ELR (cell line): Measurements from ENCODE around the gene NCKAP5L.

ENCODE experiments used
- DNase-seq: peaks from one replicate; pipeline ENCODE4 v3.0.0-alpha.2; 2015; ENCODE audit warnings: low read depth

The NCKAP5L gene

GRCh38 chr12:49823350-49823749, 4.9 kb downstream of the NCKAP5L start:
- DNase-seq: no peak

DNA sequence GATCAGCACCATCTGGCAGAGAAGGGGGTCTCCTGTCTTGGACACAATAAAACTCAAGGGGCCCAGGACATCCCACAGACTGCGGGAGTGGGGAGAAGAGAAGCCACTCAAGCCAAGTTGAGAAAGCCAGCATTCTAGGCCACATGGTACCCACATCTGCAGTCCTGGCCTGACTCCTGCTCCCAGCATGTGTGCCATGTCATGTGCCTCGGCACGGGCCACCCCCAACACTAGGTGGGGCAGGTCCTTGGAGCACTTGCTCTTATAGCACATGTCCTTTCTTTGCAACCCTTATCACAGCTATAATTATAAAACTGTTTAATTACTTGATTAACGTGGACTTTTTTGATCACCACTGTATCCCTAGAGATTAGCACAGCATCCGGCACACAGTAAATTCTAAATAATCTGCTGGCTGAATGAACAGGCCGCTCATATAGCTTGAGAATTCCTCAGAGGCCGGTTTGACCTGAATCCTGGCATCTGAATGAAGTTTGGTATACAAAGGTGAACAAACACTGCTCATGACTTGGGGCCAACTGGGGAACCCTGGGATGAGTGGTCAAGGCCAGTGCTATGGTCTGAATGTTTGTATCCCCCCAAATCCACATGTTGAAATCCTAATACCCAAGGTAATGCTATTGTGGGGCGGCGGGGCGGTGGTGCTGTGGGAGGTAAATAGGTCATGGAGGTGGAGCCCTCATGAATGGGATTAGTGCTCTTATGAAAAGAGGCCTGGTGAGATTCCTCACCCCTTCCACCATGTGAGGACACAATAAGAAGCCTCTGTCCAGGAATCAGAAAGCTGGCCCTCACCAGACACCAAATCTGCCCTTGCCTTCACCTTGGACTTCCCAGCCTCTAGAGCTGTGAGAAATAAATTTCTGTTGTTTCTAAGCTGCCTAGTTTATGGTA, 6.6 kb downstream of the NCKAP5L start:
- DNase-seq: no peak

DNA sequence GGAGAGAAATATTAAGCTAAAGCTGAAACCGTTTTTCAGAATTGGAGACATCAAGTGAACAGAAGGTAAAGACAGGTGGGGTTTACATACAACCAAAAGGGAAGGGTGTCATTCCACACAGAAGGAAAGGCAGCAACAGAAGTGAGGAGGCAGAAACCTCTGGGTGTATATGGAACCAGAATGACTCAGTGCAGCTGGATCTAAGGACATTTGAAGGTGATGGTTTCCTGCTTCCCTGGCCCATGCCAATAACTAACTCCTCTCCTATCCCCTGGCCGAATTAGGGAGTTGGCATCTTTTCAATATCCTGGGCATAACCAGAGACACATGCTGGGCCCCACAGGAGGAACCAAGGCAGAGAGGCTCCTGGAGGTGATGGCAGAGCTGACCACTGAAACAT, 8.4 kb downstream of the NCKAP5L start:
- peak; percentile 18 for DNase-seq

GRCh38 chr12:49818241-49818895, 9.8 kb downstream of the NCKAP5L start:
- DNase-seq: peak; percentile 30

- DNase-seq: no peak
Measured at GRCh38 chr12:49813131-49813530, 15.1 kb downstream of the NCKAP5L start.

DNA sequence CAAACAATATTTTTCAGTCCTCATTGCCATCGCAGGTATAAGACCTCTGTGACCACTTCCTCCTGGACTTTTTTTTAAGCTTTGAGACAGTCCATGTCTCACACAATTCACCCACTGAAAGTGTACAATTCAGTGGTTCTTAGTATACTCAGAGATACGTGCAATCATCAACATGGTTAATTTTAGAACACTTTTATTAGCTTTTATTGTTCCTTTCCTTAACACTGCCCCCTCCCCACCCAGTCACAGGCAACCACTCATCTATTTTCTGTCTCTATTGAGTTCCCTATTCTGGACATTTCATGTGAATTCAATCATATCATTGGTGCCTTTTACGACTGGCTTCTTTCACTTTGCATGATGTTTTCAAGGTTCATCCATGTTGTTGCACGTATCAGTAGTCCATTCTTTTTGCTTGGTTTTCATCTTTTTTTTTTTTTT, 16.2 kb downstream of the NCKAP5L start:
- no peak for DNase-seq

DNA sequence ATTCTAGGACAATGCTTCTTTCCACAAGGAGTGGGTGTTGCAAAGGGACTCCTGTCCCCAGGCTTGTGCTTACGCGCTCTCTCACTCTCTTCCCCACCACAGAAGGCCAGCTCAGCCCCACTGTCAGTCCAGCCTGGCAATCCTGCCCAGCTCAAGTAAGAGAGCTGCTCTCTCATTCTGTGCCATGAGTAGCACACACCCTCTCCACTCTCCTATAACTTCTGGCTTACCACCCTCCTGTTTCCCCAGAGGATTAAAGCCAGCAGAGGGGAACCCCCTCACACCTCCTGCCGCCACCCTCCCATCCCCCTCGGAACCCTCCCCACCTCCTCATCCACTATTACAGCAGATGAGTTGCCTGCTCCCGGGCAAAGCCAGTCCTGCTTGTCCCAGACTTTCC, 17.1 kb downstream of the NCKAP5L start:
- no peak for DNase-seq

DNA sequence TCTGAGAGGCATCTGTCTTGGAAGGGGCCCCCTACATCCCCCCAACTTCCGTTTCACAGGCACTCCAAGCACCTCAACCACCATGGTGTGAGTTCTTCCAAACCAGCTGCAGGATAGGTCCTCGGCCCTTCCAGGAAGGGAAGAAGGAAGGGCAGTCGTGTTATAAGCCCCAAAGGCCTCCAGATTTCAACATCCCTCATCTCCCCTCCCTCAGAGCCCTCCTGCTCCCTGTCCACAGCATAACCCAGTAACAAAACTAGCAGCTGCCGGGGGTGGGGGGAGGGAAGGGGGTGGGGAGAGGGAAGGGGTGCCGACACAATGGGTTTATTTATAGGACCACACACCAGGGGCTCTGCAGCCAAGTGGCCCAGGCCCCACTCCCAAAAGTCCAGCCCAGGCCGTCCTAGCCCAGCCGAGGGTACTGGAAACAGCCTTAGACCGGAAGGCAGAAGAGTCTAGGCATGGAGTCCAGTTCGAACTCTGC, 18.3 kb downstream of the NCKAP5L start:
- DNase-seq: no peak

GRCh38 chr12:49809381-49809905, 18.8 kb downstream of the NCKAP5L start:
- DNase-seq: no peak

DNA sequence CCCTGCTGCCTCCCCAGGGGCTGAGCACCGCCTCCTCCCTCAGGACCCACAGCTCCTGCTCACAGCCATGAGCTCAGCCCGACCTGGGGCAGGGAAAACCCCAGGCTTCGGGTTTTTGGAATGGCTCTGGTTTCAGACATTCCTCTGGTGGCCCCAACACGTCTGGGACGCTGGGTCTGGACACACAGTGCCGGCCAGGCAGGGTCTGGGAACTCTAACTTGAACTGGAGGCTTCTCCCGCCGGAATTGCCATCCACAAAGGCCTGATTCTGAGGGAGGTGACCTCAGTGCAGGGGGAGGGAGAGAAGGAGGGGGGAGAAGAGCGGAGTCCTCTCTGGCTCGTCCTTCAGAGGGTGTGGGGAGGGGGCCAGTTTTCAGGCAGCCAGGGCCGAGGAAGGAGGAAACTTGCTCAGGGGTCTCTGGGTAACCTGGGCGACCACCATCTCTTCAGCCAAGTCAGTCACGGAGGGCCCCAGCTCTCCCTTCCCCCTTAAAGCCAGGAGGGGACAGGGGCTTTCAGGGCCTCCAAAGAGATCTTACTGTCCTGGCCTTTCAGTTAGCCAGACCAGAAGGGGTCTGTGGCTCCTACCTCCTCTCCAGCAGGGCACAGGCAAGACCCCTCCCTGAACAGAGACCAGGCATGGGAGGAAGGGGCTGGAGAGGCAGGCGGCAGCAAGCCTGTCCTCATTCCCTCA, 19.4 kb downstream of the NCKAP5L start:
- no peak for DNase-seq

- no peak for DNase-seq
Measured at GRCh38 chr12:49807991-49808580, 20.1 kb downstream of the NCKAP5L start.

- no peak for DNase-seq
Measured at GRCh38 chr12:49806877-49807276, 21.3 kb downstream of the NCKAP5L start.

- DNase-seq: no peak
Measured at GRCh38 chr12:49806321-49806813, 21.8 kb downstream of the NCKAP5L start.

DNA sequence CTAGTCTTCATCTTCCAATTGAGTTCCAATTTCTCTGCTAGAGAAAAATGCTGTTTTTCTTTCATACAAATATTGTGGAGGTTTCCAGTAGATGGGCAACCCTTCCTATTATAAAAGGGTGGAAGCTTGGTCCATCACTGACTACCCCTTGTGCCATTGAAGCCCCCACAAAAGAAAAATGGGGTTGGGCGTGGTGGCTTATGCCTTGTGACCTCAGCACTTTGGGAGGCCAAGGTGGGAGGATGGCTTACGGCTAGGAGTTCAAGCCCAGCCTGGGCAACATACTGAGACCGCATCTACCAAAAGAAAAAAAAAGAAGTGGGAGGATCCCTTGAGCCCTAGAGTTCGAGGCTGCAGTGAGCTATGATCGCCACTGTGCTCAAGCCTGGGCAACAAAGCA, 22.8 kb downstream of the NCKAP5L start:
- DNase-seq: no peak

DNA sequence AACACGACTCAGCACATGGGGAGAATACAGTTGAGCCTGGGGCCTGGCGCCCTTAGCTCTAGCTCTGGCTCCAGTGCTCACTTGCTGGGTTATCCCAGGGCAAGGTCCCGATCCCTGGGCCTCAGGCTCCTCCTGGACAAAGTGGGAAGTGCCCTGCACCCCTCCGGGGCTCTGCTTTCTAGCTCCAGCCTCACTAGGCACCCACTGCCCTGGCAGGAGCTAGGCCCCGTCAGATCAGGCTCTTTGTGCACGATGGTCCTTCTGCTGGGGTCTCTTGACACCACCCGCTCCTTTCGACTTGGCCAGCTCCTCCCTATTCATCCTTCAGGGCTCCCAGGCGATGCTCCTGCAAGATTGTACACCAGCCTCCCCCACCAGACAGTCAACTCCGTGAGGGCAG, 23.4 kb downstream of the NCKAP5L start:
- DNase-seq: no peak

DNA sequence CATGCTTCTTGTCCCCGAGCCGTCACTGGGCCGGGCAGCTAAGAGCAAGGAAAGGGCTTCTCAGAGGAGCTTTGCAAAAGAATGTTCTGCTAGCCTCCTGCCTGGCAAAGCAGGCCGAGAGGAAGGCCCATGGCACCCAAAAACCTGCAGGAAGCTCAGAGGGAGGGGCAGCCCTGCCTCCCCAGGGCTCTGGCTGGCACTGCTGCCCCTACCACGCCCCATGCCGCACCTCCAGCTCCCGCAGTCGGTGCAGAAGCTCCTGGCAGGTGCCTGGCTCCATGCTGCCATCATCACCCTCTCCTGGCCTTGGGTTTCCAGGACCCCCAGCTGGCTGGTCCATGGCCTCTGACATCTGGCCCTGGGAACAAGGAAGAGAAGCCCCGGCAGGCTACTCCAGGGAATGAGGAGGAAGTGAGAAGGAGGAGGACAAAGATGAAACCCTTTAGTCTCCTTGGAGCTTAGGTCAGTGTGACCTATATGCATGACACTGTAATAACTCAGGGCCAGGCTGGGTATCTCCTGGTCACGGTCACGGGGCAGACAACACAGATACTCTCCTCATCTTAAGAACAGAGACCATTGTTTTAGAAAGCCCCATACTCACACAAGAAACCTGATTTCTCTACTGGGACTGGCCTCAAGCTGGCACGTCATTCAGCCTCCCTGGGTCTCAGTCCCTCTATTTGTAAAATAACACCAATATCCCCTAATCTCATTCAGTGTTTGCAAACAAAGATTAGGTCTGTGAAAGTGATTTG, 24.3 kb downstream of the NCKAP5L start:
- DNase-seq: no peak

GRCh38 chr12:49801141-49802063, 26.8 kb downstream of the NCKAP5L start:
- no peak for DNase-seq

GRCh38 chr12:49800421-49801140, 27.6 kb downstream of the NCKAP5L start:
- DNase-seq: no peak

DNA sequence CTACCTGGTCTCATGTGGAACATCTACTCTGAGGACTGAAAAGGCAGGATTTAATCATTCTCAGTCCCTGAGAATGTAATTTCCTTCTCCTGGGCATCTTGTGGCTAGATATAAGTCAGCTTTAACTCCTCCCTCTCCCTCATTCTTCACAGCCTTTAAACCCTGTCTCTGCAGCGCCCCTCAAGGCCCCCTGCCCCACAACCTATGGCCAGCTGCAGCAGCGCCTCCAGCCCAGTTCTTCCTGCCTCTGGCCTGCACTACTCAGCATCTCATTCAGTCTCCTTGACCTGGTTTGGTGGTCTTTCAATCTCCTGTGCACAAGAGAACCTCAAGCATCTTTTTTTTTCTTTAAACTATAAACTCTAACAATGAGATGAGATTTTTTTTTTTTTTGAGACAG, 29.3 kb downstream of the NCKAP5L start:
- no peak for DNase-seq
